GM19467 (cell line): Measurements from ENCODE around the gene CDKN2B-AS1.
A peak's percentile ranks its signal among the peaks of the same experiment; 100 is the strongest.

Experiments
- ATAC-seq: cut with Tn5 transposase; IDR thresholded peaks from one replicate; pipeline ENCODE4 v1.9.1; 2021; ENCODE audit warnings: mild to moderate bottlenecking, moderate library complexity; ENCODE audit not compliant: unreplicated experiment

Gene CDKN2B-AS1

GRCh38 chr9:22005021-22005701 is 10.6 kb downstream of the CDKN2B-AS1 start:
- ATAC-seq: no peak

GRCh38 chr9:22005702-22006606 is 11.4 kb downstream of the CDKN2B-AS1 start:
- no peak for ATAC-seq

GRCh38 chr9:22008384-22008716 is 13.8 kb downstream of the CDKN2B-AS1 start:
- ATAC-seq: no peak

GRCh38 chr9:22008717-22009505 is 14.3 kb downstream of the CDKN2B-AS1 start, which contains the start of gene CDKN2B:
TSS of gene CDKN2B (minus strand) at chr9:22009305. CDS start at chr9:22008953, 352 bp downstream.
- ATAC-seq: peak; percentile 86

- ATAC-seq: peak; percentile 43
Observed at GRCh38 chr9:22009506-22009867, 14.9 kb downstream of the CDKN2B-AS1 start.

GRCh38 chr9:22010866-22011625 is 16.5 kb downstream of the CDKN2B-AS1 start:
- no peak for ATAC-seq

GRCh38 chr9:22022396-22022795 is 27.8 kb downstream of the CDKN2B-AS1 start:
- no peak for ATAC-seq

GRCh38 chr9:22026696-22027095 is 32.1 kb downstream of the CDKN2B-AS1 start:
- no peak for ATAC-seq

- ATAC-seq: no peak
Observed at GRCh38 chr9:22028394-22028793, 33.8 kb downstream of the CDKN2B-AS1 start.

- ATAC-seq: no peak
Observed at GRCh38 chr9:22029231-22029630, 34.6 kb downstream of the CDKN2B-AS1 start.

GRCh38 chr9:22030101-22030598 is 35.6 kb downstream of the CDKN2B-AS1 start:
- peak; percentile 63 for ATAC-seq

GRCh38 chr9:22031655-22032411 is 37.2 kb downstream of the CDKN2B-AS1 start:
- no peak for ATAC-seq

GRCh38 chr9:22033012-22033630 is 38.5 kb downstream of the CDKN2B-AS1 start:
- no peak for ATAC-seq

GRCh38 chr9:22035591-22036011 is 41.0 kb downstream of the CDKN2B-AS1 start:
- no peak for ATAC-seq

- ATAC-seq: no peak
Observed at GRCh38 chr9:22036866-22037626, 42.5 kb downstream of the CDKN2B-AS1 start.

- no peak for ATAC-seq
Observed at GRCh38 chr9:22037954-22038690, 43.5 kb downstream of the CDKN2B-AS1 start.

GRCh38 chr9:22039258-22039657 is 44.7 kb downstream of the CDKN2B-AS1 start:
- no peak for ATAC-seq

- ATAC-seq: no peak
Observed at GRCh38 chr9:22040760-22041159, 46.2 kb downstream of the CDKN2B-AS1 start.
